Hepatocyte (in vitro differentiated cells): ENCODE data around the gene RCBTB2.

Experiments
- EZH2 ChIP-seq: fragments of 200-600 bp; sonication (generic); IDR thresholded peaks from 2 replicates; pipeline ENCODE4 v1.6.1; 2016; ENCODE audit warnings: antibody characterized with exemption, mild to moderate bottlenecking, borderline replicate concordance
- EZH2phosphoT487 ChIP-seq: fragments of 200-600 bp; sonication (generic); IDR thresholded peaks from one replicate; pipeline ENCODE4 v1.6.1; 2018; ENCODE audit warnings: antibody characterized with exemption, mild to moderate bottlenecking, low read depth, moderate library complexity; ENCODE audit not compliant: unreplicated experiment, severe bottlenecking
- TF ChIP-seq, protein P1 (sequence below): fragments of 200-600 bp; sonication (generic); IDR thresholded peaks from 2 replicates; pipeline ENCODE4 v1.5.1; 2016; ENCODE audit warnings: antibody characterized with exemption, mild to moderate bottlenecking; ENCODE audit not compliant: poor library complexity

DNA sequence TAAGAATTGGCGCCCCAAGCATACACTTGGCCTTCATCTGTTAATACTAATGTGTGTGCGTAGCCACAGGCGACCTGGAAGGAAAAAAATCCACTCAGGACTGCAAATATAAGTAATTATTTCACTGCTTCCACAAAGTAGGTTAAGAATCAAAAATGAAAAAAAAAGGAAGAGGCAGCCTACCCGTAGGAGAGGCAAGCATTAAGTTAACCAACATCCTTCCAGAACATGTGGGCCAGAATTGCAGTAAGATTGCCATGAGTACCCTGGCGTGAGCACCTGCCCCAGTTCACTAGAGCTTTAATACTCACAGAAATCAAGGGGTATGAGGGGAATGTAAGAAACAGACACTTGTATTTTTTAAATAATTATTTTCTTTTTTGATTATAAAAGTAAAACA, 22.2 kb downstream of the RCBTB2 start:
- TF ChIP-seq, protein P1, sequence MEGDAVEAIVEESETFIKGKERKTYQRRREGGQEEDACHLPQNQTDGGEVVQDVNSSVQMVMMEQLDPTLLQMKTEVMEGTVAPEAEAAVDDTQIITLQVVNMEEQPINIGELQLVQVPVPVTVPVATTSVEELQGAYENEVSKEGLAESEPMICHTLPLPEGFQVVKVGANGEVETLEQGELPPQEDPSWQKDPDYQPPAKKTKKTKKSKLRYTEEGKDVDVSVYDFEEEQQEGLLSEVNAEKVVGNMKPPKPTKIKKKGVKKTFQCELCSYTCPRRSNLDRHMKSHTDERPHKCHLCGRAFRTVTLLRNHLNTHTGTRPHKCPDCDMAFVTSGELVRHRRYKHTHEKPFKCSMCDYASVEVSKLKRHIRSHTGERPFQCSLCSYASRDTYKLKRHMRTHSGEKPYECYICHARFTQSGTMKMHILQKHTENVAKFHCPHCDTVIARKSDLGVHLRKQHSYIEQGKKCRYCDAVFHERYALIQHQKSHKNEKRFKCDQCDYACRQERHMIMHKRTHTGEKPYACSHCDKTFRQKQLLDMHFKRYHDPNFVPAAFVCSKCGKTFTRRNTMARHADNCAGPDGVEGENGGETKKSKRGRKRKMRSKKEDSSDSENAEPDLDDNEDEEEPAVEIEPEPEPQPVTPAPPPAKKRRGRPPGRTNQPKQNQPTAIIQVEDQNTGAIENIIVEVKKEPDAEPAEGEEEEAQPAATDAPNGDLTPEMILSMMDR, result no peak
- TF ChIP-seq EZH2 (no peak), EZH2phosphoT487 (no peak)
